K562 (cell line): ENCODE results near the gene ENTREP1. TPM values are rescaled to one million over a fixed set of nuclear protein-coding genes. Genes with fewer than 3 reads are reported as not detected.

Experiments used
- ATAC-seq: fragments of 200-7000 bp; cut with Tn5 transposase; 3 replicates; pipeline ENCODE4 v1.9.1; 2020; ENCODE audit warnings: moderate library complexity
- BruUV-seq: library from RNA; stranded (reverse); fragments of 400-500 nt; replicated peaks from 2 replicates; lab custom pipeline; 2021; lab: Mats Ljungman, UMichigan
- CTCF ChIA-PET: fragments of 300-600 bp; formaldehyde crosslinking; extraction: SDS; loops from one replicate; lab custom pipeline; 2021; ENCODE audit warnings: low intra/inter-chr PET ratio; lab: Yijun Ruan, JAX
- POLR2A ChIA-PET: fragments of 300-600, 350-650 bp; sonication (Branson Sonifier 250); formaldehyde crosslinking; extraction: SDS; loops from one replicate; lab custom pipeline; 2021; ENCODE audit warnings: antibody characterized with exemption, inconsistent platforms; lab: Yijun Ruan, JAX
- DNase-seq, 4 experiments: peaks; one replicate each; pipeline versions ENCODE4 v3.0.0 to v3.0.0-alpha.2; 2011 to 2018; ENCODE audit warnings: low spot score in 3 of 4, mixed read lengths in 3 of 4; ENCODE audit errors: extremely low read depth in 1 of 4
- FAIRE-seq: peaks from 2 replicates; lab custom pipeline; 2011; peaks lifted over from hg19 to GRCh38; lab: Jason Lieb, UNC
- H2AFZ ChIP-seq: 2 replicates; pipeline ENCODE4 v1.6.0; 2011; ENCODE audit warnings: low read depth, low read length, control low read depth, inconsistent platforms
- H3K27ac ChIP-seq: fragments of 200-600 bp; 3 replicates; pipeline ENCODE4 v1.8.0; 2011; ENCODE audit warnings: low read depth, mild to moderate bottlenecking, control low read depth, inconsistent platforms, low read length, moderate library complexity, mixed read lengths; ENCODE audit errors: extremely low read depth
- H3K27me3 ChIP-seq, 2 experiments: fragments of 300-600 bp in 1 of 2; 2 replicates in 1 of 2; 3 replicates in 1 of 2; pipeline versions ENCODE4 v1.6.0 to v1.8.0; 2011; ENCODE audit warnings: inconsistent platforms in 2 of 2, low read length in 2 of 2, mild to moderate bottlenecking in 1 of 2, mixed read lengths in 1 of 2, moderate library complexity in 1 of 2; ENCODE audit not compliant: control insufficient read depth in 2 of 2, insufficient read depth in 2 of 2
- H3K36me3 ChIP-seq: fragments of 300-600 bp; 3 replicates; pipeline ENCODE4 v1.8.0; 2011; ENCODE audit warnings: mild to moderate bottlenecking, low read length, inconsistent platforms; ENCODE audit not compliant: control insufficient read depth, insufficient read depth
- H3K4me1 ChIP-seq, 2 experiments: fragments of 200-600 bp in 1 of 2; replicated peaks in 1 of 2; 2 replicates in 1 of 2; 3 replicates in 1 of 2; pipeline versions ENCODE4 v1.5.1 to v1.8.0; 2011; ENCODE audit warnings: inconsistent platforms in 2 of 2, low read length in 2 of 2, mild to moderate bottlenecking in 1 of 2, mixed read lengths in 1 of 2, moderate library complexity in 1 of 2; ENCODE audit not compliant: control insufficient read depth in 2 of 2, insufficient read depth in 2 of 2
- H3K4me2 ChIP-seq: 2 replicates; pipeline ENCODE4 v1.6.1; 2011; ENCODE audit warnings: low read length, control low read depth, inconsistent platforms, mixed read lengths; ENCODE audit not compliant: insufficient read depth
- H3K4me3 ChIP-seq: fragments of 200-600 bp; sonication (generic), shearing (Covaris generic); 2 replicates; pipeline ENCODE4 v1.5.1; 2016; ENCODE audit warnings: control low read depth, inconsistent platforms
- H3K79me2 ChIP-seq: fragments of 200-600 bp; 3 replicates; pipeline ENCODE4 v1.8.0; 2011; ENCODE audit warnings: low read length, inconsistent platforms; ENCODE audit not compliant: control insufficient read depth, insufficient read depth
- H3K9ac ChIP-seq, 2 experiments: 2 replicates each; pipeline versions ENCODE4 v1.6.0 to v1.6.1; 2011; ENCODE audit warnings: low read depth in 2 of 2, low read length in 2 of 2, control low read depth in 1 of 2, inconsistent platforms in 1 of 2, mild to moderate bottlenecking in 1 of 2, mixed read lengths in 1 of 2; ENCODE audit not compliant: insufficient read depth in 1 of 2
- H3K9me1 ChIP-seq: one replicate; pipeline ENCODE4 v1.6.0; 2011; ENCODE audit warnings: inconsistent platforms, mild to moderate bottlenecking, low read length, moderate library complexity; ENCODE audit not compliant: control insufficient read depth, insufficient read depth
- H3K9me3 ChIP-seq: replicated peaks from 2 replicates; pipeline ENCODE4 v1.5.1; 2011; ENCODE audit warnings: low read depth, low read length, inconsistent platforms; ENCODE audit not compliant: control insufficient read depth, insufficient read depth
- H4K20me1 ChIP-seq: replicated peaks from 2 replicates; pipeline ENCODE4 v1.6.1; 2011; ENCODE audit warnings: low read length, inconsistent platforms, mixed read lengths; ENCODE audit not compliant: control insufficient read depth, insufficient read depth
- ARNT ChIP-seq, 2 experiments: fragments of 450-650 bp; IDR thresholded peaks; 2 replicates each; pipeline ENCODE4 v1.6.1; 2016; ENCODE audit warnings: mild to moderate bottlenecking in 1 of 2
- CBFB ChIP-seq: sonication (generic); formaldehyde crosslinking; IDR thresholded peaks from 2 replicates; pipeline ENCODE4 v1.4.0; 2020; ENCODE audit warnings: mild to moderate bottlenecking, missing genetic modification reagents
- CCNT2 ChIP-seq: IDR thresholded peaks from 2 replicates; pipeline ENCODE4 v1.6.1; 2011; ENCODE audit warnings: borderline replicate concordance, low read depth, mild to moderate bottlenecking, moderate library complexity, mixed read lengths, low read length; ENCODE audit not compliant: insufficient read length; ENCODE audit errors: extremely low read depth
- CEBPB ChIP-seq: fragments of 450-650 bp; IDR thresholded peaks from 2 replicates; pipeline ENCODE4 v1.6.1; 2016; ENCODE audit warnings: missing genetic modification characterization, missing compliant biosample characterization
- CREM ChIP-seq: IDR thresholded peaks from 2 replicates; pipeline ENCODE4 v1.6.1; 2014; ENCODE audit warnings: antibody characterized with exemption, low read depth
- CTBP1 ChIP-seq: fragments of 450-650 bp; IDR thresholded peaks from 2 replicates; pipeline ENCODE4 v1.6.1; 2016; ENCODE audit warnings: borderline replicate concordance
- DACH1 ChIP-seq: fragments of 450-650 bp; IDR thresholded peaks from 2 replicates; pipeline ENCODE4 v1.6.1; 2018; ENCODE audit not compliant: partially characterized antibody
- EHMT2 ChIP-seq: fragments of 450-650 bp; IDR thresholded peaks from 2 replicates; pipeline ENCODE4 v1.6.1; 2018; ENCODE audit warnings: antibody characterized with exemption
- HOXB6 ChIP-seq: fragments of 250-450 bp; sonication (Bioruptor Pico); IDR thresholded peaks from 2 replicates; pipeline ENCODE4 v1.5.1; 2022; ENCODE audit warnings: mild to moderate bottlenecking, borderline replicate concordance
- KHSRP ChIP-seq: fragments of 450-650 bp; IDR thresholded peaks from 2 replicates; pipeline ENCODE4 v1.6.1; 2017
- MAFF ChIP-seq: IDR thresholded peaks from 2 replicates; pipeline ENCODE4 v1.6.1; 2012; ENCODE audit warnings: low read length, improper control_type of control experiment
- MIER1 ChIP-seq: fragments of 450-650 bp; IDR thresholded peaks from 2 replicates; pipeline ENCODE4 v1.6.1; 2016; ENCODE audit warnings: antibody characterized with exemption, mild to moderate bottlenecking, low read depth
- NONO ChIP-seq, 2 experiments: fragments of 200-400 bp in 1 of 2; fragments of 450-650 bp in 1 of 2; formaldehyde crosslinking in 1 of 2; IDR thresholded peaks; 2 replicates each; pipeline ENCODE4 v1.6.1; 2017; ENCODE audit warnings: low read depth in 2 of 2, mild to moderate bottlenecking in 2 of 2, moderate library complexity in 2 of 2, low read length in 1 of 2
- NR1H2 ChIP-seq: sonication (generic); formaldehyde crosslinking; IDR thresholded peaks from 2 replicates; pipeline ENCODE4 v1.4.0; 2020; ENCODE audit warnings: mild to moderate bottlenecking, missing genetic modification reagents
- PHF21A ChIP-seq: fragments of 450-650 bp; IDR thresholded peaks from 2 replicates; pipeline ENCODE4 v1.6.1; 2017; ENCODE audit warnings: low read depth, borderline replicate concordance
- THRAP3 ChIP-seq: fragments of 450-650 bp; IDR thresholded peaks from 2 replicates; pipeline ENCODE4 v1.6.1; 2016; ENCODE audit warnings: mild to moderate bottlenecking, inconsistent platforms, borderline replicate concordance
- WGBS: fragments of 100-300 bp; shearing (Covaris generic); methylation state at CpG from one replicate; pipeline ENCODE4 v1.1.6; 2016; ENCODE audit warnings: low coverage, mixed read lengths; ENCODE audit not compliant: insufficient coverage; ENCODE audit errors: missing lambda C conversion rate; 5-methylcytosine and 5-hydroxymethylcytosine counted together
- in situ Hi-C: fragments of 300-500 bp; cut with MboI; formaldehyde crosslinking; loops from 4 replicates; pipeline ENCODE4 v1.15.0; 2018; ENCODE audit warnings: inconsistent platforms, mixed read lengths
- intact Hi-C: fragments of 100-400 bp; cut with micrococcal nuclease; formaldehyde crosslinking; loops from 2 replicates; pipeline ENCODE4 v1.14.2; 2022
- polyA plus RNA-seq, 8 experiments: library from polyadenylated mRNA; depleted of rRNA in 4 of 8; stranded (reverse) in 5 of 8; unstranded in 3 of 8; fragments of >200 nt; fragmentation: Nextera tagmentation in 2 of 8; fragmentation: Illumina TruSeq in 1 of 8; extraction: Ambion mirVana in 2 of 8; extraction: Trizol in 1 of 8; gene quantifications; 2 replicates each; pipeline versions ENCODE4 v1.2.1 to v1.2.3, GENCODE V29; 2011 to 2014; ENCODE audit warnings: inconsistent platforms in 1 of 8, missing spikeins in 1 of 8
- total RNA-seq, 7 experiments: library from RNA; depleted of rRNA in 6 of 7; stranded (reverse); fragments of >200 nt in 6 of 7; fragmentation: Illumina TruSeq in 2 of 7; extraction: Trizol in 2 of 7; gene quantifications; 2 replicates each; pipeline versions ENCODE4 v1.2.1 to v1.2.3, GENCODE V29; 2011 to 2021; ENCODE audit warnings: low replicate concordance in 1 of 7
- TF ChIP-seq, protein P1 (sequence below): fragments of 450-650 bp; conservative IDR thresholded peaks from 2 replicates; pipeline ENCODE4 v1.6.1; 2016; ENCODE audit warnings: missing genetic modification characterization, low read depth, mild to moderate bottlenecking, missing compliant biosample characterization, moderate library complexity
- TF ChIP-seq, protein P2 (sequence below): conservative IDR thresholded peaks from 2 replicates; pipeline ENCODE4 v1.6.1; 2011; ENCODE audit warnings: low read depth, mild to moderate bottlenecking, low read length; ENCODE audit not compliant: control insufficient read depth

The ENTREP1 gene
- total and polyA plus RNA-seq, 9 of the 15 experiments (the other 6 are each of a cell fraction or from before 2014, with no cell fraction given): not detected

- FAIRE-seq: no peak
- DNase-seq: no peak
- BruUV-seq: no TSS peak
- Histone ChIP-seq H3K4me2 (no peak overlapping the region), H3K9ac (no peak overlapping the region), H4K20me1 (no peaks in the 10 kb centered on the region), H3K4me1 (no peaks in the 10 kb centered on the region), H2AFZ (no peak overlapping the region), H3K9me3 (no peaks in the 10 kb centered on the region), H3K27ac (no peak overlapping the region), H3K27me3 (peaks cover 8 to 29% of the 10 kb centered on the region in 2 experiments; a peak in 4 of 5 replicates), H3K36me3 (no peaks in the 10 kb centered on the region), H3K9me1 (no peaks in the 10 kb centered on the region), H3K4me3 (no peak overlapping the region), H3K79me2 (no peaks in the 10 kb centered on the region)
- ATAC-seq: no peak
- TF ChIP-seq EHMT2: no peak
- no peak for TF ChIP-seq NR1H2 (CRISPR knock-in tag)
- no peak for TF ChIP-seq THRAP3
- TF ChIP-seq MIER1: no peak
- no peak for TF ChIP-seq NONO (IDR thresholded peaks at IDR 0.05; ENCODE audit: low read depth in 2 of 2, low read length in 1 of 2)
- no peak for TF ChIP-seq KHSRP
- TF ChIP-seq DACH1: no peak
- TF ChIP-seq, protein P1, sequence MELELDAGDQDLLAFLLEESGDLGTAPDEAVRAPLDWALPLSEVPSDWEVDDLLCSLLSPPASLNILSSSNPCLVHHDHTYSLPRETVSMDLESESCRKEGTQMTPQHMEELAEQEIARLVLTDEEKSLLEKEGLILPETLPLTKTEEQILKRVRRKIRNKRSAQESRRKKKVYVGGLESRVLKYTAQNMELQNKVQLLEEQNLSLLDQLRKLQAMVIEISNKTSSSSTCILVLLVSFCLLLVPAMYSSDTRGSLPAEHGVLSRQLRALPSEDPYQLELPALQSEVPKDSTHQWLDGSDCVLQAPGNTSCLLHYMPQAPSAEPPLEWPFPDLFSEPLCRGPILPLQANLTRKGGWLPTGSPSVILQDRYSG (tag): no peak
- no peak for TF ChIP-seq CREM
- TF ChIP-seq CTBP1: no peak
- TF ChIP-seq CCNT2: no peak
- no peak for TF ChIP-seq CBFB (CRISPR knock-in tag)
- TF ChIP-seq MAFF: no peak
- no peak for TF ChIP-seq CEBPB (tag)
- TF ChIP-seq, protein P2, sequence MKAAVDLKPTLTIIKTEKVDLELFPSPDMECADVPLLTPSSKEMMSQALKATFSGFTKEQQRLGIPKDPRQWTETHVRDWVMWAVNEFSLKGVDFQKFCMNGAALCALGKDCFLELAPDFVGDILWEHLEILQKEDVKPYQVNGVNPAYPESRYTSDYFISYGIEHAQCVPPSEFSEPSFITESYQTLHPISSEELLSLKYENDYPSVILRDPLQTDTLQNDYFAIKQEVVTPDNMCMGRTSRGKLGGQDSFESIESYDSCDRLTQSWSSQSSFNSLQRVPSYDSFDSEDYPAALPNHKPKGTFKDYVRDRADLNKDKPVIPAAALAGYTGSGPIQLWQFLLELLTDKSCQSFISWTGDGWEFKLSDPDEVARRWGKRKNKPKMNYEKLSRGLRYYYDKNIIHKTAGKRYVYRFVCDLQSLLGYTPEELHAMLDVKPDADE: no peak
- no peak for TF ChIP-seq HOXB6 (CRISPR knock-in tag)
- TF ChIP-seq PHF21A: no peak
- TF ChIP-seq ARNT (IDR thresholded peaks at IDR 0.05): no peak
- ChIA-PET CTCF (no interaction called here), POLR2A (no interaction called here)
- WGBS: under 1% methylated on average over 12 of the region's 13 CpGs
- in situ Hi-C loops (no loop called here), intact Hi-C loops (no loop called here)
Observed at GRCh38 chr9:69377291-69377690, 52.3 kb downstream of the ENTREP1 start.
